OCI-LY7 (cell line): ENCODE measurements around the gene GUCY1A2.

Source experiments
- EZH2phosphoT487 ChIP-seq: fragments of 200-600 bp; sonication (generic); IDR thresholded peaks from 2 replicates; pipeline ENCODE4 v1.6.1; 2018; ENCODE audit warnings: low read depth, borderline replicate concordance, mild to moderate bottlenecking, mixed run types, antibody characterized with exemption, low read length, moderate library complexity, mixed read lengths
- TF ChIP-seq, protein P1 (sequence below): fragments of 200-600 bp; sonication (generic); conservative IDR thresholded peaks from 2 replicates; pipeline ENCODE4 v1.5.1; 2014; ENCODE audit warnings: mild to moderate bottlenecking, antibody characterized with exemption, low read length, moderate library complexity, mixed read lengths

DNA sequence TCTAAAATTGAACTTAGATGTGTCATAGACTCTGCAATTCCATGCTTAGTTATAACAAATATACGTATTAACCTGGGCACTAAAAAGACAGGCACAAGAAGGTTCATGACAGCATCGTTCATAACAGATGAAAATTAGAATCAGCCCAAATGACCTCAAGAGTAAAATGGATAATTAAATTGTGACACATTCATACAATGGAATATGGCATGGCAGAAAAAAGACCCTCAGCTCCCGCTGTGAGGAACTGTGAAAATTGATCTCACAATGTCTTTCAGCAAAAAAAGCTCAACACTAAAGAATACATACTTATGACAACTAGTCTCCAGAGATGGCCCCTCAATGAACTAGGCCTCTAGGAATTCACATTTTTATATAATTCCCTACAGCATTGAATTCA lies 386.0 kb downstream of the GUCY1A2 start:
- TF ChIP-seq, protein P1, sequence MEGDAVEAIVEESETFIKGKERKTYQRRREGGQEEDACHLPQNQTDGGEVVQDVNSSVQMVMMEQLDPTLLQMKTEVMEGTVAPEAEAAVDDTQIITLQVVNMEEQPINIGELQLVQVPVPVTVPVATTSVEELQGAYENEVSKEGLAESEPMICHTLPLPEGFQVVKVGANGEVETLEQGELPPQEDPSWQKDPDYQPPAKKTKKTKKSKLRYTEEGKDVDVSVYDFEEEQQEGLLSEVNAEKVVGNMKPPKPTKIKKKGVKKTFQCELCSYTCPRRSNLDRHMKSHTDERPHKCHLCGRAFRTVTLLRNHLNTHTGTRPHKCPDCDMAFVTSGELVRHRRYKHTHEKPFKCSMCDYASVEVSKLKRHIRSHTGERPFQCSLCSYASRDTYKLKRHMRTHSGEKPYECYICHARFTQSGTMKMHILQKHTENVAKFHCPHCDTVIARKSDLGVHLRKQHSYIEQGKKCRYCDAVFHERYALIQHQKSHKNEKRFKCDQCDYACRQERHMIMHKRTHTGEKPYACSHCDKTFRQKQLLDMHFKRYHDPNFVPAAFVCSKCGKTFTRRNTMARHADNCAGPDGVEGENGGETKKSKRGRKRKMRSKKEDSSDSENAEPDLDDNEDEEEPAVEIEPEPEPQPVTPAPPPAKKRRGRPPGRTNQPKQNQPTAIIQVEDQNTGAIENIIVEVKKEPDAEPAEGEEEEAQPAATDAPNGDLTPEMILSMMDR: no peak
- no peak for TF ChIP-seq EZH2phosphoT487
